Posterior vena cava (tissue), 2 donors: Measurements from ENCODE around the gene OR5H14. TPM values are rescaled to one million over a fixed set of nuclear protein-coding genes. Genes with fewer than 3 reads are reported as not detected.
"Not testable (repeated sequence)": the region's sequence is repeated elsewhere in the genome, so short reads cannot be mapped to it uniquely, and the experiment has no call there.

Source experiments
- DNase-seq: peaks from one replicate; pipeline ENCODE4 v3.0.0-alpha.2; 2020; ENCODE audit warnings: low spot score
- intact Hi-C, 2 donors: fragments of 100-400 bp; cut with DNase I; formaldehyde crosslinking; loops; one replicate each; pipeline versions ENCODE4 v1.14.1 to v1.14.2; 2022 to 2023
- total RNA-seq, 2 donors: library from RNA; stranded (reverse); fragmentation: NEBNext Ultra II Directional; extraction: Animal tissue kit (Norgen Biotek cat#: 25700); gene quantifications; one replicate each; pipeline ENCODE4 v1.2.1, GENCODE V29; 2021
- donor health status: DM: yes; HTN: yes; CAD: no.
- donor health status: DM: yes; HTN: yes; CAD: no.

The OR5H14 gene
- total RNA-seq, 2 donors from 2014 or later: not detected

DNA sequence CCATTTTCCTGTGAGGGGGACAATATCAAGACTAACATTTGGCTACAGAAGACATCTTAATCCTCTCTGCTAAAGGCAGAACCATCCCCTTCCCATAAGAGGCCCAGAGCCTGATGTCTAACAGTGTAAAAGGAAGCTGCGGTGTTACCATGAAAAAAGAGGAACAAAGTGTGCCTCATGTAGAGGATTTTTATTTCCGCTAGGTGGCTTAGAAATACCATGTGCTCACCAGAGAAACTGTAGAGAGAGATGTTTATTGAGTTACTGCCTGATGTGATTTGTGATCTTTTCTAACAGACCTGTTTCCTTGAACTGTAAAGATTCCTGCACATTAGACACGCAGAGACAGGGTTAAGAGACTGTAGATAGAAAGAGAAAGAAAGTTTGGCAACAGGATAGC, 41.3 kb downstream of the OR5H14 start:
- DNase-seq: no peak
- intact Hi-C loops: no loop called here

GRCh38 chr3:98190911-98191310, 43.6 kb downstream of the OR5H14 start:
- intact Hi-C loops, DNase-seq: not testable (repeated sequence)

GRCh38 chr3:98196293-98196692, 49.0 kb downstream of the OR5H14 start:
- DNase-seq, intact Hi-C loops: not testable (repeated sequence)

- DNase-seq: no peak
These were observed 51.7 kb downstream of the OR5H14 start for GRCh38 chr3:98199020-98199419.

More at GRCh38 chr3:98199020-98199419, 51.7 kb downstream of the OR5H14 start:
- intact Hi-C loops: loop anchor here in 1 of 2 donors (2.0 kb wide), 1 partner anchor 36 kb away; no protein-coding TSS in a partner anchor

Other genes with a start within 250 kb of the OR5H14 start
- gene RIOX2, start 175.0 kb upstream of the OR5H14 start, total RNA-seq: 10 to 100 TPM; 17.1 to 20.0 TPM
- gene GABRR3, start 112.2 kb upstream of the OR5H14 start, total RNA-seq: not detected
- gene OR5AC2, start 60.3 kb upstream of the OR5H14 start, total RNA-seq: not detected
- not detected for gene OR5H1, start 16.8 kb upstream of the OR5H14 start, total RNA-seq
- gene OR5H15, start 19.2 kb downstream of the OR5H14 start, total RNA-seq: not detected
- not detected for gene OR5H6, start 116.8 kb downstream of the OR5H14 start, total RNA-seq
- not detected for gene OR5H2, start 135.0 kb downstream of the OR5H14 start, total RNA-seq
- gene OR5K4, start 206.4 kb downstream of the OR5H14 start, total RNA-seq: not detected
- gene OR5K3, start 243.2 kb downstream of the OR5H14 start, total RNA-seq: not detected